ENCODE data around the gene TUBAL3.

The TUBAL3 gene

DNA sequence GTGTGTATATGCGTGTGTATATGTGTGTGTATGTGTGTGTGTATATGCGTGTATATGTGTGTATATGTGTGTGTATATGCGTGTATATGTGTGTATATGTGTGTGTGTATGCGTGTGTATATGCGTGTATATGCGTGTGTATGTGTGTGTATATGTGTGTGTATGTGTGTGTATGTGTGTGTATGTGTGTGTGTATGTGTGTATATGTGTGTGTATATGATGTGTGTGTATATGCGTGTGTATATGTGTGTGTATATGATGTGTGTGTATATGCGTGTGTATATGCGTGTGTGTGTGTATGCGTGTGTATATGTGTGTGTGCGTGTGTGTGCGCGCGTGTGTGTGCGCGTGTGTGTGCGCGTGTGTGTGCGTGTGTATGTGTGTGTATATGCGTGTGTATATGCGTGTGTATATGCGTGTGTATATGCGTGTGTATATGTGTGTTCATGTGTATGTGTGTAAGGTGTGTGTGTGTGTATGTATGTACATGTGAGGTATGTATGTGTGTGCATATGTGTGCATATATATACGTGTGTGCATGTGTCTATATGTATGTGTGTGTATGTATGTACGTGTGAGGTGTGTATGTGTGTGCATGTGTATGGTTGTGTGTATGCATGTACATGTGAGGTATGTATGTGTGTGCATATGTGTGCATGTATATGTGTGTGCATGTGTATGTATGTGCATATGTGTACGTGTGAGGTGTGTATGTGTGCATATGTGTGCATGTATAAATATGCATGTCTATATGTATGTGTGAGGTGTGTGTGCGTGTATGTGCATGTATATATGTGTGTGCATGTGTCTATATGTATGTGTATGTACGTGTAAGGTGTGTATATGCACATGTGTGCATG is 33.9 kb downstream of the TUBAL3 start:
- H3K27me3 ChIP-seq (ENCODE audit: insufficient read depth, low read length), result no peaks in the 10 kb centered on the region
- peaks cover 25% of the 10 kb centered on the region for H3K9me3 ChIP-seq (ENCODE audit: insufficient read depth, low read depth, low read length)
- H3K9ac ChIP-seq (ENCODE audit: low read depth, low read length), result no peak overlapping the region
- no peaks in the 10 kb centered on the region for H3K36me3 ChIP-seq (ENCODE audit: insufficient read depth, low read depth, low read length)
- no peak overlapping the region for H3K27ac ChIP-seq (ENCODE audit: low read length)
- no peak overlapping the region for H3K4me3 ChIP-seq (ENCODE audit: low read length)
- H3K4me1 ChIP-seq (ENCODE audit: insufficient read depth, low read length), result no peaks in the 10 kb centered on the region

- H3K4me1 ChIP-seq (ENCODE audit: insufficient read depth, low read length), result no peaks in the 10 kb centered on the region
- H3K9me3 ChIP-seq (ENCODE audit: insufficient read depth, low read depth, low read length), result peaks cover 25% of the 10 kb centered on the region
- H3K27ac ChIP-seq (ENCODE audit: low read length), result no peak overlapping the region
- H3K4me3 ChIP-seq (ENCODE audit: low read length), result no peak overlapping the region
- H3K9ac ChIP-seq (ENCODE audit: low read depth, low read length), result no peak overlapping the region
- H3K27me3 ChIP-seq (ENCODE audit: insufficient read depth, low read length), result no peaks in the 10 kb centered on the region
- H3K36me3 ChIP-seq (ENCODE audit: insufficient read depth, low read depth, low read length), result no peaks in the 10 kb centered on the region
Measured at GRCh38 chr10:5369362-5370158, 35.1 kb downstream of the TUBAL3 start.

- Histone ChIP-seq H3K36me3 (ENCODE audit: insufficient read depth, low read depth, low read length) (no peaks in the 10 kb centered on the region), H3K9ac (ENCODE audit: low read depth, low read length) (no peak overlapping the region), H3K27me3 (ENCODE audit: insufficient read depth, low read length) (no peaks in the 10 kb centered on the region), H3K27ac (ENCODE audit: low read length) (no peak overlapping the region), H3K4me3 (ENCODE audit: low read length) (no peak overlapping the region), H3K9me3 (ENCODE audit: insufficient read depth, low read depth, low read length) (peaks cover 9% of the 10 kb centered on the region), H3K4me1 (ENCODE audit: insufficient read depth, low read length) (no peaks in the 10 kb centered on the region)
Measured at GRCh38 chr10:5365928-5366327, 38.7 kb downstream of the TUBAL3 start.

GRCh38 chr10:5364890-5365338 is 39.7 kb downstream of the TUBAL3 start, which contains the start of gene UCN3:
Gene UCN3, plus strand, starts transcription at chr10:5364966. Its CDS starts 8,755 bp downstream, at chr10:5373721.
- Histone ChIP-seq H3K4me3 (ENCODE audit: low read length) (no peak within 1 kb of the TSS), H3K27me3 (ENCODE audit: insufficient read depth, low read length) (no peaks in the 10 kb centered on the region), H3K36me3 (ENCODE audit: insufficient read depth, low read depth, low read length) (no peaks in the 10 kb centered on the region), H3K9ac (ENCODE audit: low read depth, low read length) (no peak within 1 kb of the TSS), H3K9me3 (ENCODE audit: insufficient read depth, low read depth, low read length) (peaks cover under 1% of the 10 kb centered on the region), H3K4me1 (ENCODE audit: insufficient read depth, low read length) (no peaks in the 10 kb centered on the region), H3K27ac (ENCODE audit: low read length) (no peak within 1 kb of the TSS)

- Histone ChIP-seq H3K4me1 (ENCODE audit: insufficient read depth, low read length) (no peaks in the 10 kb centered on the region), H3K9me3 (ENCODE audit: insufficient read depth, low read depth, low read length) (no peaks in the 10 kb centered on the region), H3K27me3 (ENCODE audit: insufficient read depth, low read length) (no peaks in the 10 kb centered on the region), H3K27ac (ENCODE audit: low read length) (no peak overlapping the region), H3K9ac (ENCODE audit: low read depth, low read length) (no peak overlapping the region), H3K4me3 (ENCODE audit: low read length) (no peak overlapping the region), H3K36me3 (ENCODE audit: insufficient read depth, low read depth, low read length) (no peaks in the 10 kb centered on the region)
Measured at GRCh38 chr10:5364374-5364773, 40.3 kb downstream of the TUBAL3 start.

DNA sequence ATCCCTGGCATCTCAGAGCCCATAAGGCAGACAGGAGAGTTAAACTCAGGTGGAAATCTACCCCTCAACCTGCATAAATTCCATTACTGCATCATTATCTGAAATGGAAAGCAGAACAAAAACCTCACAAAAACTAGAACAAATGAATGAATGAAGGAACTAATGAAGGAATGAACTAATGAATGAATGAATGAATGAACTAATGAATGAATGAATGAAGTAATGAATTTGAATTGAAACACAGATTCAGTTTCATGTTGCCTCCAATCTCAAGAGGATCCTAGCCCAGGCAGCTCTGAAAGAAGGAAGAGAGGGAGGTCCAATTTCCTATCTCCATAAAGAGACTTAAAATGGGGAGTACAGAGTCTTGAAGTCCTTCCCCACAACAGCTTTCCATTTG is 41.8 kb downstream of the TUBAL3 start:
- no peaks in the 10 kb centered on the region for H3K36me3 ChIP-seq (ENCODE audit: insufficient read depth, low read depth, low read length)
- no peak overlapping the region for H3K27ac ChIP-seq (ENCODE audit: low read length)
- H3K4me1 ChIP-seq (ENCODE audit: insufficient read depth, low read length), result no peaks in the 10 kb centered on the region
- no peaks in the 10 kb centered on the region for H3K9me3 ChIP-seq (ENCODE audit: insufficient read depth, low read depth, low read length)
- H3K9ac ChIP-seq (ENCODE audit: low read depth, low read length), result no peak overlapping the region
- H3K27me3 ChIP-seq (ENCODE audit: insufficient read depth, low read length), result no peaks in the 10 kb centered on the region
- H3K4me3 ChIP-seq (ENCODE audit: low read length), result no peak overlapping the region

DNA sequence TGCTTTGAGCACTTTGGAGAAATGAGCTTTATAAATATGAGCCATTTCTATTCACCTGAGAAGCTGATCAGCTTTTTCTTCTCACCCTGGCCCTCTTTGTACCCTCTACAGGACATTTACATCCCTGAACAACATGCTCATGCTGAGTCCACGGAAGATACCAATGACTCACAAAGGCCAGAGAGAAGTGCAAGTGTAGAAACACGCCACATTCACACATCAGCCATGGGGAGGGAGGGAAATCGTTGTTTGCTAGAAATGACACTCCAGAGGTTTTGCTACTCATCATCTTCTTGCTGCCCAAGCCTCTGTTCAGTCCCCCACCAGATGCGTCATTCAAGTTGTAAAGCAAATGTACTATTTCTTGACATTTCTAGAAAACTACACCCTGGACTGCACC is 42.7 kb downstream of the TUBAL3 start:
- Histone ChIP-seq H3K9me3 (ENCODE audit: insufficient read depth, low read depth, low read length) (no peaks in the 10 kb centered on the region), H3K4me1 (ENCODE audit: insufficient read depth, low read length) (no peaks in the 10 kb centered on the region), H3K27me3 (ENCODE audit: insufficient read depth, low read length) (no peaks in the 10 kb centered on the region), H3K27ac (ENCODE audit: low read length) (no peak overlapping the region), H3K4me3 (ENCODE audit: low read length) (no peak overlapping the region), H3K36me3 (ENCODE audit: insufficient read depth, low read depth, low read length) (no peaks in the 10 kb centered on the region), H3K9ac (ENCODE audit: low read depth, low read length) (no peak overlapping the region)

DNA sequence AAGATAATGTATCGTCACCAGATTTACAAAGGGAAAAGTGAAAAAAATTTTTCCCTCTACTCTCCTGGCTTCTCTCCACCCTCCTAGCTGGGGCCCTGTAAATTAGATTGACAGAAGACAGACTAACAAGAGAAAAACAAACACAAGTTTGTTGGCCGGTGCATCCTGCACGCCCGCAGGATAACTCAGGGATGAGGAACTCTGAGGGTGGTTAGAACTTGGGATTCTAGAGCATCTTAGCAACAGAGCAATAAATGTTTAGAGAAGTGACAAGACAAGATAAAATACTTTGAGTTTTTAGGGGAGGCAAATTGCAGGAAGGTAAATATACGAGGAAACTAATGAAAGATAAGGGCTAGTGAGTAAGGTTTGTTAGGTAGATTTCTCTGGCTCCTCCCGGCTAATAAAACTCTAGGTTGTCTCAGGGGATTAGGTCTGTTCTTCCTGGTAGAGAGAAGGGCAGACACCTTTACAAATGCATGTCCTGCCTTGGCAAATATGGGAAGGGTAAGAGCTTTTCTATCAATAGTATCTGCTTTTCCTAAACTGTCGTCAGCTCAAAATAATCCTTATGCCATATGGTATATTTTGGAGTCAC is 44.2 kb downstream of the TUBAL3 start:
- no peak overlapping the region for H3K27ac ChIP-seq (ENCODE audit: low read length)
- no peak overlapping the region for H3K4me3 ChIP-seq (ENCODE audit: low read length)
- no peaks in the 10 kb centered on the region for H3K9me3 ChIP-seq (ENCODE audit: insufficient read depth, low read depth, low read length)

DNA sequence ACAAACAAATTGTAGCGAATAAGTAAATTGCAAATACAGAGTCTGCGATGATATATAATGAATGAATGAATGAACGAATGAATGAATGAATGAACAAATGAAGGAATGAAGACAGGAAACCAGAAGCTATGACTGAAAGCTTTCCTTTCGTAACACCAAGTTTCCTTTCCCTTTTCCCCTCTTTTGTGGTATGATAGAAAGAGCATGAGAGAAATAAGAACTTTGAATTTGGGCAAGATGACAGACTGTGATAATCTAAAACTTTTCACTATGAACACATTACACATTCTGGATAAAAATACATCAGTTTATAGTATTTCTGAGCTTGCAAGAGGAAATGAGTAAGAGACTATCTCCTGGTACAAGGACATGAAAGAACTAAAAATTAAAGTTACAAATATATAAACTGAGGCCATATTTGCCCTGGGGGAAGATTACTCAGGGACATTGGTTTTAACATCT is 48.3 kb downstream of the TUBAL3 start:
- no peaks in the 10 kb centered on the region for H3K9me3 ChIP-seq (ENCODE audit: insufficient read depth, low read depth, low read length)
- H3K27ac ChIP-seq (ENCODE audit: low read length), result no peak overlapping the region
- H3K9ac ChIP-seq (ENCODE audit: low read depth, low read length), result no peak overlapping the region
- no peak overlapping the region for H3K4me3 ChIP-seq (ENCODE audit: low read length)
- H3K4me1 ChIP-seq (ENCODE audit: insufficient read depth, low read length), result no peaks in the 10 kb centered on the region
- H3K36me3 ChIP-seq (ENCODE audit: insufficient read depth, low read depth, low read length), result no peaks in the 10 kb centered on the region
- H3K27me3 ChIP-seq (ENCODE audit: insufficient read depth, low read length), result no peaks in the 10 kb centered on the region

More for the DNA sequence above, 44.2 kb downstream of the TUBAL3 start:
- Histone ChIP-seq H3K9ac (ENCODE audit: low read depth, low read length) (no peak overlapping the region), H3K4me1 (ENCODE audit: insufficient read depth, low read length) (no peaks in the 10 kb centered on the region), H3K27me3 (ENCODE audit: insufficient read depth, low read length) (no peaks in the 10 kb centered on the region), H3K36me3 (ENCODE audit: insufficient read depth, low read depth, low read length) (no peaks in the 10 kb centered on the region)

- Histone ChIP-seq H3K4me3 (ENCODE audit: low read length) (no peak overlapping the region), H3K4me1 (ENCODE audit: insufficient read depth, low read length) (no peaks in the 10 kb centered on the region), H3K9me3 (ENCODE audit: insufficient read depth, low read depth, low read length) (no peaks in the 10 kb centered on the region), H3K27ac (ENCODE audit: low read length) (no peak overlapping the region), H3K36me3 (ENCODE audit: insufficient read depth, low read depth, low read length) (no peaks in the 10 kb centered on the region), H3K27me3 (ENCODE audit: insufficient read depth, low read length) (no peaks in the 10 kb centered on the region), H3K9ac (ENCODE audit: low read depth, low read length) (no peak overlapping the region)
Measured at GRCh38 chr10:5355594-5356301, 48.9 kb downstream of the TUBAL3 start.

DNA sequence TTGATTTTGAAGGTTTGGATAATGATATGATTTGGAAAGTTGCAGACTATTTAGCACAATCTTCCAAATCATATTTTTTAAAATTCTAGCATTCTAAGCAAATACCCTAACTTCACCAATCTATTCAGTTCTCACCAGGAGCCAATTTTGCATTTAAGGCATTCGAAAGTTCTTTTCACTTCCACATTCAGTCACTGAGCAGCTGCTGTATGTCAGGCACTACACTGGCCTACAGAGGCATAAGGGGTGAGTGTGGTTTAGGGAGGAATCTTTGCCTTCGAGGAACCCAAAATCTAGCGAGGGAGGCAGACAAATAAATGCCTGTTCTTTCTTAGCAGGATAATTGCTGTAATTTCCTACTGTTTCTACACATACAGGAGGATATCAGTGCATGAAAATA is 50.6 kb downstream of the TUBAL3 start:
- Histone ChIP-seq H3K9ac (ENCODE audit: low read depth, low read length) (no peak overlapping the region), H3K36me3 (ENCODE audit: insufficient read depth, low read depth, low read length) (no peaks in the 10 kb centered on the region), H3K27me3 (ENCODE audit: insufficient read depth, low read length) (no peaks in the 10 kb centered on the region), H3K9me3 (ENCODE audit: insufficient read depth, low read depth, low read length) (no peaks in the 10 kb centered on the region), H3K27ac (ENCODE audit: low read length) (no peak overlapping the region), H3K4me3 (ENCODE audit: low read length) (no peak overlapping the region), H3K4me1 (ENCODE audit: insufficient read depth, low read length) (no peaks in the 10 kb centered on the region)
